RCC 7860 (cell line): ENCODE data around the gene AGT.
"Not testable (repeated sequence)": the region's sequence is repeated elsewhere in the genome, so short reads cannot be mapped to it uniquely, and the experiment has no call there.

Source experiments
- DNase-seq: peaks from one replicate; pipeline ENCODE4 v3.0.0-alpha.2; 2015; ENCODE audit warnings: low spot score
- FAIRE-seq: peaks from 2 replicates; lab custom pipeline; 2012; peaks lifted over from hg19 to GRCh38; lab: Jason Lieb, UNC

The AGT gene

DNA sequence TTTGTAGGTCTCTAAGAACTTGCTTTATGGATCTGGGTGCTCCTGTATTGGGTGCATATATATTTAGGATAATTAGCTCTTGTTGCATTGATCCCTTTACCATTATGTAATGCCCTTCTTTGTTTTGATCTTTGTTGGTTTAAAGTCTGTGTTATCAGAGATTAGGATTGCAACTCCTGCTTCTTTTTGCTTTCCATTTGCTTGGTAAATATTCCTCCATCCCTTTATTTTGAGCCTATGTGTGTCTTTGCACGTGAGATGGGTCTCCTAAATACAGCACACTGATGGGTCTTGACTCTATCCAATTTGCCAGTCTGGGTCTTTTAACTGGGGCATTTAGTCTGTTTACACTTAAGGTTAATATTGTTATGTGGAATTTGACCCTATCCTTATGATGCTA, 57.2 kb downstream of the AGT start:
- not testable (repeated sequence) for FAIRE-seq, DNase-seq
